AG04449 (cell line): ENCODE measurements around the gene NSL1.
A peak's percentile ranks its signal among the peaks of the same experiment; 100 is the strongest.
"Not testable (repeated sequence)": the region's sequence is repeated elsewhere in the genome, so short reads cannot be mapped to it uniquely, and the experiment has no call there.

Experiments
- CTCF ChIA-PET: fragments of 350-600 bp; formaldehyde crosslinking; extraction: SDS; loops from one replicate; lab custom pipeline; 2021; ENCODE audit warnings: antibody characterized with exemption; lab: Yijun Ruan, JAX
- POLR2A ChIA-PET: fragments of 400-600, 350-600 bp; formaldehyde crosslinking; extraction: SDS; loops from one replicate; lab custom pipeline; 2020; ENCODE audit warnings: antibody characterized with exemption, inconsistent platforms; lab: Yijun Ruan, JAX
- DNase-seq: peaks from one replicate; pipeline ENCODE4 v3.0.0-alpha.2; 2010; ENCODE audit warnings: low read depth, low spot score
- H3K4me3 ChIP-seq: 2 replicates; pipeline ENCODE4 v1.5.1; 2011; ENCODE audit warnings: low read depth, mild to moderate bottlenecking, control low read depth, low read length
- TF ChIP-seq, protein P1 (sequence below): IDR thresholded peaks from one replicate; pipeline ENCODE4 v1.5.1; 2011; ENCODE audit warnings: mild to moderate bottlenecking, moderate library complexity, low read length, control low read depth, inconsistent platforms; ENCODE audit not compliant: insufficient read depth; ENCODE audit errors: missing control alignments

The NSL1 gene

DNA sequence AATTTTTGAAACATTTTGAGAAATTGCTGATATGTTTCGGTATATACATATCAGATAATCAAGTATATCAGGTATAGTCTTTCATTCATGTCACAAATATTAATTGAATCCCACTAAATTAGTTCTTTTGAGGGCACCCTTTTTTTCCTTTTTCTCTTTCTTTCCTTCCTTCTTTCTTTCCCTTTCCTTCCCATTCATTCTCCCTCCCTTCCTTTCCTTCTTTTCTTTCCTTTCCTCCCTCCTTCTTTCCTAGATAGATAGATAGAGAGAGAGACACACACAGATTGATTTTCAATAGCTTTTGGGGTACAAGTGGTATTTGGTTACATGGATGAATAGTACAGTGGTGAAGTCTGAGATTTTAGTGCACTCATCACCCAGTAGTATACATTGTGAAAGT is 5.7 kb downstream of the NSL1 start:
- no peak for DNase-seq
- ChIA-PET CTCF (interaction anchor here (1.0 to 4.9 kb wide), 11 partner anchors 10 to 330 kb away, joined by 3 to 57 read pairs (median 5); no protein-coding TSS in a partner anchor), POLR2A (interaction anchor here (0.6 kb wide), 1 partner anchor 125 kb away, joined by 3 read pairs; no protein-coding TSS in a partner anchor)
- TF ChIP-seq, protein P1, sequence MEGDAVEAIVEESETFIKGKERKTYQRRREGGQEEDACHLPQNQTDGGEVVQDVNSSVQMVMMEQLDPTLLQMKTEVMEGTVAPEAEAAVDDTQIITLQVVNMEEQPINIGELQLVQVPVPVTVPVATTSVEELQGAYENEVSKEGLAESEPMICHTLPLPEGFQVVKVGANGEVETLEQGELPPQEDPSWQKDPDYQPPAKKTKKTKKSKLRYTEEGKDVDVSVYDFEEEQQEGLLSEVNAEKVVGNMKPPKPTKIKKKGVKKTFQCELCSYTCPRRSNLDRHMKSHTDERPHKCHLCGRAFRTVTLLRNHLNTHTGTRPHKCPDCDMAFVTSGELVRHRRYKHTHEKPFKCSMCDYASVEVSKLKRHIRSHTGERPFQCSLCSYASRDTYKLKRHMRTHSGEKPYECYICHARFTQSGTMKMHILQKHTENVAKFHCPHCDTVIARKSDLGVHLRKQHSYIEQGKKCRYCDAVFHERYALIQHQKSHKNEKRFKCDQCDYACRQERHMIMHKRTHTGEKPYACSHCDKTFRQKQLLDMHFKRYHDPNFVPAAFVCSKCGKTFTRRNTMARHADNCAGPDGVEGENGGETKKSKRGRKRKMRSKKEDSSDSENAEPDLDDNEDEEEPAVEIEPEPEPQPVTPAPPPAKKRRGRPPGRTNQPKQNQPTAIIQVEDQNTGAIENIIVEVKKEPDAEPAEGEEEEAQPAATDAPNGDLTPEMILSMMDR: no peak
- no peak overlapping the region for H3K4me3 ChIP-seq

DNA sequence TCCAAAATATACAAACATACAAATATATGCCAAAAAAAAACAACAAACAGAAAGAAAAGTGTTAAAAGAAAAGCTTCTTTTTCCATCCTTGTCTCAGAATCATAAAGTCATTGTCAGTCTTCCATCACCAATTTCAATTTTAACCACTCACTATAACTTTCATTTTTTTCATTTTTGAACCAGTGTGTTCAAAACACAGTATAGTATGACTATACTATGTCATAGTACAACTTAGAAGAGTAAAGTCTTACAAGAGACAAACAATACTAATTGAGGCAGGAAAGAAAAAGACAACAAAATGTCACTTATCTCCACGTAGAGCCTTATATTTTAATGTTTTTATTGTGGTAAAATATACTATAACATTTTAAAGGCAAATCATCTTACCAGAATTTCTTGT is 7.6 kb downstream of the NSL1 start:
- ChIA-PET CTCF (interaction anchor here (2.7 to 4.9 kb wide), 4 partner anchors 119 to 327 kb away, joined by 14 to 57 read pairs (median 31); no protein-coding TSS in a partner anchor), POLR2A (no interaction called here)
- no peak overlapping the region for H3K4me3 ChIP-seq
- DNase-seq: no peak
- TF ChIP-seq, protein P1: no peak

DNA sequence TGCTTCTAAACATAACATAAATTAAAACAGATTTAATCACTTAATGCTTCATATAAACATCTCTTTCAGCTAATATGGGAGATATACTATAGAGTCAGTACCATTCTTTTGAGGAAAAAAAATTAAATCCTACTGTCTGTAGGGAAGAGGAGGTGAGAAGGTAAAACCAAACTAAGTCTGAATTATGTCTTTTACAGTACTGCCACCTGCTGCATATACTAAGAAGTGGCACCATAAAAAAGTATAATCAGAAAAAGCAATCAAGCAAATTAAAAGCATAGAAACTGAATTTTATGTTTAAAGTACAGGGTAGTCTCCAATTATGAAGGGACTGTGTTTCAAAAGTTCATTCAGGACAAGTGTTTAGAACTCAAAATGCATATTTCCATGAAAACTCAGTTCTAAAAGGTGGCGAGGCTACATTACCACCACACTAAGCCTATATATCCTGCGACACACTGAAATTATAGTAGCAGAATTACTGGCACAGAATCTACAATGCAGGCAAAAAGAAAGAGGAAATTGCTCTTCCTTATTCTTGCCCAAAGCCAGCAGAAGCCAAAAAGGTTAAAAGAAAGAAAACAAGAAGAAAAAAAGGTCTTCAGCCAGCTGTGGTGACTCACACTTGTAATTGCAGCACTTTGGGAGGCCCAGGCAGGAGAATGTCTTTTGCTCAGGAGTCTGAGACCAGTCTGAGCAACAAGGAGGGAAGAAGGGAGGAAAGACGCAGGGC is 9.0 kb downstream of the NSL1 start:
- CTCF ChIA-PET: interaction anchor here (0.7 to 3.7 kb wide), 26 partner anchors 9 to 325 kb away, joined by 3 to 62 read pairs (median 7); partner anchors contain the start of genes NSL1 and TATDN3
- DNase-seq: no peak
- TF ChIP-seq, protein P1: peak; percentile 36
- no peak overlapping the region for H3K4me3 ChIP-seq
- POLR2A ChIA-PET: no interaction called here

DNA sequence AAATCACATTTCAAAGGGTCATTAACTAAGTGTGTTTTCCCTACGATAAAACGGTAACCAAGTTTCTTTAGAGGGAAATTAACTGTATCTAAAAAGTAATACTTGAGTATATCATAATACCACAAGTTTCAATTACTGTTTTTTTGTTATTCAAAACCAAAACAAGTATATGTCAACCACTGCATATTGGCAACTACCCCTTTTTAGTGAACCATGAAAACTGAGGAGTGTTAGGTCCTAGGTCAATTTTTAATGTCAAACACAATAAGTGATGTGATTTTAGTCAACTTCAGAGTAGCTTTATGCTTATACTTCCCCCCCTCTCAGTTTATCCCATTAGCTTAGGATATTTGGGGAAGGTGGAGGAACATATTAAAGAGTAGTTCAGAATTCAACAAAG is 10.4 kb downstream of the NSL1 start:
- H3K4me3 ChIP-seq: no peak overlapping the region
- POLR2A ChIA-PET: no interaction called here
- CTCF ChIA-PET: interaction anchor here (0.6 to 3.7 kb wide), 19 partner anchors 10 to 324 kb away, joined by 3 to 62 read pairs (median 9); partner anchors contain the start of genes NSL1 and TATDN3
- DNase-seq: no peak
- TF ChIP-seq, protein P1: no peak

DNA sequence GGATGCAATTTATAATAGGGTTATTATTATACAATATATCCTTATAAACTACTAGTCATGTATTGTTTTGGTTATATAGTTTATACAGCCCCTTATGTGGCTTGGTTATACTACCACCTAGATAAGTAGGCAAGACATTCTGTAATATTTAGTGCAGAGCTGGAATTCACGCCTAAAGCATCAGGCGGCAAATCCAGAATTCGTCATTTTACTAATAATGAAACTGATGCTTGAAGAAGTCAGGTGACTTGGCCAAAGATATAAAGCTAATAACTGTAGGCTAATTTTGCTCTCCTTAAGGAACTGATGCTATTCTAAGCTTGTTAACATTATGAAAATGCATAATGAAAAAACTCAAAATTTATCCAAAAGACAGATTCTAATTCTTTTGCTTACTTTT is 10.8 kb downstream of the NSL1 start:
- H3K4me3 ChIP-seq: no peak overlapping the region
- ChIA-PET POLR2A (no interaction called here), CTCF (interaction anchor here (1.6 to 3.7 kb wide), 12 partner anchors 10 to 324 kb away, joined by 6 to 62 read pairs (median 12); partner anchors contain the start of genes NSL1 and TATDN3)
- DNase-seq: no peak
- TF ChIP-seq, protein P1: no peak

DNA sequence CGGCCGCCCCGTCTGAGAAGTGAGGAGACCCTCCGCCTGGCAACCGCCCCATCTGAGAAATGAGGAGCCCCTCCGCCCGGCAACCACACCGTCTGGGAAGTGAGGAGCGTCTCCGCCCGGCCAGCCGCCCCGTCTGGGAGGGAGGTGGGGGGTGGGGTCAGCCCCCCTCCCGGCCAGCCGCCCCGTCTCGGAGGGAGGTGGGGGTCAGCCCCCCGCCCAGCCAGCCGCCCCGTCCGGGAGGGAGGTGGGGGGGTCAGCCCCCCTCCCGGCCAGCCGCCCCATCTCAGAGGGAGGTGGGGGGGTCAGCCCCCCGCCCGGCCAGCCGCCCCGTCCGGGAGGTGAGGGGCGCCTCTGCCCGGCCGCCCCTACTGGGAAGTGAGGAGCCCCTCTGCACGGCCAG is 12.5 kb downstream of the NSL1 start:
- POLR2A ChIA-PET, DNase-seq, CTCF ChIA-PET, H3K4me3 ChIP-seq: not testable (repeated sequence)
